ENCODE data around the gene TNN.
"Not testable (repeated sequence)": the region's sequence is repeated elsewhere in the genome, so short reads cannot be mapped to it uniquely, and the experiment has no call there.

The TNN gene

GRCh38 chr1:175094626-175095025 lies 27.0 kb downstream of the TNN start:
- no peak overlapping the region for H3K4me3 ChIP-seq (ENCODE audit: control insufficient read depth, low read depth, low read length)
- TF ChIP-seq, protein P1, sequence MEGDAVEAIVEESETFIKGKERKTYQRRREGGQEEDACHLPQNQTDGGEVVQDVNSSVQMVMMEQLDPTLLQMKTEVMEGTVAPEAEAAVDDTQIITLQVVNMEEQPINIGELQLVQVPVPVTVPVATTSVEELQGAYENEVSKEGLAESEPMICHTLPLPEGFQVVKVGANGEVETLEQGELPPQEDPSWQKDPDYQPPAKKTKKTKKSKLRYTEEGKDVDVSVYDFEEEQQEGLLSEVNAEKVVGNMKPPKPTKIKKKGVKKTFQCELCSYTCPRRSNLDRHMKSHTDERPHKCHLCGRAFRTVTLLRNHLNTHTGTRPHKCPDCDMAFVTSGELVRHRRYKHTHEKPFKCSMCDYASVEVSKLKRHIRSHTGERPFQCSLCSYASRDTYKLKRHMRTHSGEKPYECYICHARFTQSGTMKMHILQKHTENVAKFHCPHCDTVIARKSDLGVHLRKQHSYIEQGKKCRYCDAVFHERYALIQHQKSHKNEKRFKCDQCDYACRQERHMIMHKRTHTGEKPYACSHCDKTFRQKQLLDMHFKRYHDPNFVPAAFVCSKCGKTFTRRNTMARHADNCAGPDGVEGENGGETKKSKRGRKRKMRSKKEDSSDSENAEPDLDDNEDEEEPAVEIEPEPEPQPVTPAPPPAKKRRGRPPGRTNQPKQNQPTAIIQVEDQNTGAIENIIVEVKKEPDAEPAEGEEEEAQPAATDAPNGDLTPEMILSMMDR (conservative IDR thresholded peaks at IDR 0.05; ENCODE audit: control insufficient read depth, insufficient read depth, low read depth, low read length), result no peak
- DNase-seq (ENCODE audit: low read depth), result no peak

- H3K4me3 ChIP-seq (ENCODE audit: control insufficient read depth, low read depth, low read length), result no peak overlapping the region
- DNase-seq (ENCODE audit: low read depth), result no peak
- TF ChIP-seq, protein P1 (conservative IDR thresholded peaks at IDR 0.05; ENCODE audit: control insufficient read depth, insufficient read depth, low read depth, low read length), result no peak
These were observed 27.4 kb downstream of the TNN start for GRCh38 chr1:175095069-175095468.

DNA sequence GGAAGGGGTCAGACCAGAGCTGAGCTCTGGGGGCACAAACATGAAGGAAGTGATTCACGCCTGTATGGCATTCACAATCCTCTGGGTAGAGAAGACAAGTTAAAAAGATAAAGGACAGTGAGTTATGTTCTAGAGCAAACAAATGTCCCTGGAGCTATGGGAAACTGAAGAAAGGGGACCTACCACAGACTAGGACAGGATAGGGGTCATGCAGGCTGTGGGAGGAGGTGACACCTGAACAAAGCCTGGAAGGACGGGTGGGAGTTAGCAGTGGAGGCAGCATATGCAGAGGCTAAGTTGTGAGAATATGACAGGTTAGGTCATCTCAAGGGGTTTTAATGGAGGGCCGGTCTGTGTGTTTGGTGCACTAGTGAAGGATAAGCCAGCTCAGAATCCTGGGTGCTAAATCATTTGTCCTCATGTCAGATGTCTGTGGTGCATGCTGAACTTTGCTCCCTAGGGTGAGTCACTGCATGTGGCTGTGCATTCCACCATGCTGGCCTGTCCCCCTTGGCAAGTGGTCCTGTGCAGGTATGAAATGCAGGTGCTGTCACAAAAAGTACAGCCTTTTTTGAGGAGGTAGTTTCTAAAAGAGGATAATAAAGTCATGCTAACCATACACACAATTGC lies 28.5 kb downstream of the TNN start:
- TF ChIP-seq, protein P1 (conservative IDR thresholded peaks at IDR 0.05; ENCODE audit: control insufficient read depth, insufficient read depth, low read depth, low read length), result no peak
- H3K4me3 ChIP-seq (ENCODE audit: control insufficient read depth, low read depth, low read length), result no peak overlapping the region
- no peak for DNase-seq (ENCODE audit: low read depth)

DNA sequence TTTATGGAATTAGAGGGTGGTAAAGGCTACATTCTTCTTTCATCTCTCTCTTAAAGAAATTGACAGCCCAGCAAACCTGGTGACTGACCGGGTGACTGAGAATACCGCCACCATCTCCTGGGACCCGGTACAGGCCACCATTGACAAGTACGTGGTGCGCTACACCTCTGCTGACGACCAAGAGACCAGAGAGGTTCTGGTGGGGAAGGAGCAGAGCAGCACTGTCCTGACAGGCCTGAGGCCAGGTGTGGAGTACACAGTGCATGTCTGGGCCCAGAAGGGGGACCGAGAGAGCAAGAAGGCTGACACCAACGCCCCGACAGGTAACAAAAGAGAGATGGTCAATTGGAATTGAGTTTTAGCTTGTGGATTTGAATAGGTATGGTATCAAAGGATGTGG lies 29.7 kb downstream of the TNN start:
- TF ChIP-seq, protein P1 (conservative IDR thresholded peaks at IDR 0.05; ENCODE audit: control insufficient read depth, insufficient read depth, low read depth, low read length), result no peak
- no peak overlapping the region for H3K4me3 ChIP-seq (ENCODE audit: control insufficient read depth, low read depth, low read length)
- no peak for DNase-seq (ENCODE audit: low read depth)

- H3K4me3 ChIP-seq (ENCODE audit: control insufficient read depth, low read depth, low read length), result no peak overlapping the region
- TF ChIP-seq, protein P1 (conservative IDR thresholded peaks at IDR 0.05; ENCODE audit: control insufficient read depth, insufficient read depth, low read depth, low read length), result no peak
- DNase-seq (ENCODE audit: low read depth), result no peak
These were observed 32.3 kb downstream of the TNN start for GRCh38 chr1:175099916-175100315.

- DNase-seq (ENCODE audit: low read depth); H3K4me3 ChIP-seq (ENCODE audit: control insufficient read depth, low read depth, low read length): not testable (repeated sequence)
These were observed 34.5 kb downstream of the TNN start for GRCh38 chr1:175102166-175102565.

- not testable (repeated sequence) for H3K4me3 ChIP-seq (ENCODE audit: control insufficient read depth, low read depth, low read length); DNase-seq (ENCODE audit: low read depth)
These were observed 38.9 kb downstream of the TNN start for GRCh38 chr1:175106536-175106935.

- DNase-seq (ENCODE audit: low read depth); H3K4me3 ChIP-seq (ENCODE audit: control insufficient read depth, low read depth, low read length): not testable (repeated sequence)
These were observed 40.7 kb downstream of the TNN start for GRCh38 chr1:175108331-175108820.

Data from fibroblast of mammary gland (primary cell).